Upper lobe of right lung (tissue), 1 donor: Measurements from ENCODE around the gene BORCS8. TPM values are rescaled to one million over a fixed set of nuclear protein-coding genes. Genes with fewer than 3 reads are reported as not detected.

ENCODE experiments used
- ATAC-seq: fragments of 200-7000 bp; cut with Tn5 transposase; one replicate; pipeline ENCODE4 v1.9.1; 2020; ENCODE audit warnings: mild to moderate bottlenecking, moderate library complexity
- DNase-seq: peaks from one replicate; pipeline ENCODE4 v3.0.0-alpha.2; 2020
- H3K27ac ChIP-seq: fragments of 200-600 bp; one replicate; pipeline ENCODE4 v1.8.0; 2022
- H3K27me3 ChIP-seq: fragments of 200-600 bp; one replicate; pipeline ENCODE4 v1.8.0; 2022; ENCODE audit warnings: mild to moderate bottlenecking
- H3K36me3 ChIP-seq: fragments of 200-600 bp; one replicate; pipeline ENCODE4 v1.8.0; 2022
- H3K4me1 ChIP-seq: fragments of 200-600 bp; one replicate; pipeline ENCODE4 v1.8.0; 2022
- H3K4me3 ChIP-seq: fragments of 200-600 bp; one replicate; pipeline ENCODE4 v1.8.0; 2022; ENCODE audit warnings: mild to moderate bottlenecking
- H3K9me3 ChIP-seq: fragments of 200-600 bp; one replicate; pipeline ENCODE4 v1.8.0; 2022
- CTCF ChIP-seq: fragments of 200-600 bp; IDR thresholded peaks from one replicate; pipeline ENCODE4 v1.8.0; 2022; ENCODE audit warnings: antibody characterized with exemption
- intact Hi-C: fragments of 100-400 bp; cut with DNase I; formaldehyde crosslinking; loops from one replicate; pipeline ENCODE4 v1.11.0; 2022
- total RNA-seq: library from RNA; stranded (reverse); fragmentation: NEBNext Ultra II Directional; extraction: Animal tissue kit (Norgen Biotek cat#: 25700); gene quantifications from one replicate; pipeline ENCODE4 v1.2.1, GENCODE V29; 2021
- donor health status: DM: no; HTN: yes; CAD: no; lungs with severe emphysema.

BORCS8 gene
- total RNA-seq, 1 donor from 2014 or later = 24.8 TPM

- ATAC-seq (no peak), DNase-seq (no peak)
- H3K27me3 ChIP-seq = peaks cover 5% of the 10 kb centered on the region
- intact Hi-C loops = no loop called here
- H3K4me1 ChIP-seq = no peaks in the 10 kb centered on the region
- peaks cover 13% of the 10 kb centered on the region for H3K9me3 ChIP-seq
- no peak for TF ChIP-seq CTCF
- H3K36me3 ChIP-seq = no peaks in the 10 kb centered on the region
- no peak overlapping the region for H3K4me3 ChIP-seq
- H3K27ac ChIP-seq = no peak overlapping the region
These were observed 42.4 kb upstream of the BORCS8 start for GRCh38 chr19:19234220-19234816.

GRCh38 chr19:19232261-19232721, 40.3 kb upstream of the BORCS8 start:
- Histone ChIP-seq H3K27ac (no peak overlapping the region), H3K27me3 (peaks cover 10% of the 10 kb centered on the region), H3K9me3 (peaks cover 13% of the 10 kb centered on the region), H3K4me1 (no peaks in the 10 kb centered on the region), H3K4me3 (no peak overlapping the region), H3K36me3 (no peaks in the 10 kb centered on the region)
- DNase-seq (no peak), ATAC-seq (no peak)
- no peak for TF ChIP-seq CTCF
- intact Hi-C loops = no loop called here

- Histone ChIP-seq H3K36me3 (no peaks in the 10 kb centered on the region), H3K4me1 (no peaks in the 10 kb centered on the region), H3K9me3 (peaks cover 13% of the 10 kb centered on the region), H3K27me3 (peaks cover 22% of the 10 kb centered on the region), H3K4me3 (no peak overlapping the region), H3K27ac (no peak overlapping the region)
- ATAC-seq (no peak), DNase-seq (no peak)
- TF ChIP-seq CTCF = no peak
- intact Hi-C loops = no loop called here
These were observed 39.0 kb upstream of the BORCS8 start for GRCh38 chr19:19230999-19231398.

GRCh38 chr19:19229701-19230100, 37.7 kb upstream of the BORCS8 start:
- ATAC-seq (no peak), DNase-seq (no peak)
- H3K4me1 ChIP-seq = peaks cover 6% of the 10 kb centered on the region
- peaks cover 10% of the 10 kb centered on the region for H3K9me3 ChIP-seq
- no peak overlapping the region for H3K27ac ChIP-seq
- H3K36me3 ChIP-seq = no peaks in the 10 kb centered on the region
- H3K27me3 ChIP-seq = peaks cover 31% of the 10 kb centered on the region
- no peak for TF ChIP-seq CTCF
- intact Hi-C loops = no loop called here
- H3K4me3 ChIP-seq = no peak overlapping the region

- H3K4me3 ChIP-seq = no peak overlapping the region
- no peak overlapping the region for H3K27ac ChIP-seq
- no peaks in the 10 kb centered on the region for H3K9me3 ChIP-seq
- DNase-seq (no peak), ATAC-seq (no peak)
- peaks cover 43% of the 10 kb centered on the region for H3K27me3 ChIP-seq
- H3K36me3 ChIP-seq = no peaks in the 10 kb centered on the region
- no peak for TF ChIP-seq CTCF
- H3K4me1 ChIP-seq = peaks cover 6% of the 10 kb centered on the region
- intact Hi-C loops = no loop called here
These were observed 35.3 kb upstream of the BORCS8 start for GRCh38 chr19:19227217-19227616.

- no peaks in the 10 kb centered on the region for H3K36me3 ChIP-seq
- intact Hi-C loops = no loop called here
- ATAC-seq = no peak
- H3K9me3 ChIP-seq = no peaks in the 10 kb centered on the region
- TF ChIP-seq CTCF = no peak
- peaks cover 6% of the 10 kb centered on the region for H3K4me1 ChIP-seq
- no peak for DNase-seq
- H3K27me3 ChIP-seq = peaks cover 43% of the 10 kb centered on the region
- no peak overlapping the region for H3K4me3 ChIP-seq
- H3K27ac ChIP-seq = no peak overlapping the region
These were observed 34.7 kb upstream of the BORCS8 start for GRCh38 chr19:19226663-19227062.
